Sigmoid colon (tissue), 4 donors: ENCODE data around the gene MT4.
A peak's percentile ranks its signal among the peaks of the same experiment; 100 is the strongest.

Experiments
- EP300 ChIP-seq, 4 donors: sonication (generic); formaldehyde crosslinking; IDR thresholded peaks; one replicate each; pipeline ENCODE4 v1.6.1; 2017; ENCODE audit warnings: antibody characterized with exemption in 4 of 4
- POLR2A ChIP-seq, 2 donors: fragments of 450-650 bp; IDR thresholded peaks; one replicate each; pipeline ENCODE4 v1.6.1; 2016; ENCODE audit warnings: antibody characterized with exemption in 2 of 2, mild to moderate bottlenecking in 2 of 2, moderate library complexity in 2 of 2
- POLR2AphosphoS5 ChIP-seq, 4 donors: sonication (generic); formaldehyde crosslinking; IDR thresholded peaks; one replicate each; pipeline ENCODE4 v1.6.1; 2017; ENCODE audit warnings: antibody characterized with exemption in 4 of 4
- TF ChIP-seq, protein P1 (sequence below), 4 experiments: fragments of 450-650 bp in 3 of 4; fragments of 200-600 bp in 1 of 4; IDR thresholded peaks; one replicate each; pipeline ENCODE4 v1.5.1; 2016 to 2019; ENCODE audit warnings: antibody characterized with exemption in 4 of 4, mild to moderate bottlenecking in 3 of 4, moderate library complexity in 2 of 4

DNA sequence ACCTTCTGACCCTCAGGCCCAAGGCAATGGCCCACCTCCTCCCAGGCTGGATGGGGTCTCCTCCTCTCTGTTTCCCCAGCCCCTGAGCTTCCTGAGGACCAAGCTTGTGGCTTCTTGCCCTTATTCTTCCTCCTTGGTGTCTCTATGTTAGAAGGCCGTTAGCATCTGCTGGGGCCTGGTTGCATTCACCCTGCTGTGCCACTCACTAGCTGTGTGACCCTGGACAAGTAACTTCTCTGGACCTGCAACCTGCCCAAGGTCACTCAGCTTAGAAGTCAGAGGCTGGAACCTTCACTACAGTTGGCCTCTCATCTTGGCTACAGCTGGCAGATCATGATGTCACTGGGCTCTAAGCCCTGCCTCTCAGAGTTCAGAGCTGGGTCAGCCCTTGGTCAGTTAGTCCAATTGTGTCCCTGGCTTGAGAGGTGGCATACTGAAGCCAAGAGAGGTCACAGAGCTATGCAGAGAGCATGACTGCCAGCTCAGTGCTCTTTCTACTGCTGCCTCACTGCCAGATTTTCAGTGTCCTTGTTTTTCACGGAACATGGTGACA, 46.5 kb downstream of the MT4 start:
- TF ChIP-seq, protein P1, sequence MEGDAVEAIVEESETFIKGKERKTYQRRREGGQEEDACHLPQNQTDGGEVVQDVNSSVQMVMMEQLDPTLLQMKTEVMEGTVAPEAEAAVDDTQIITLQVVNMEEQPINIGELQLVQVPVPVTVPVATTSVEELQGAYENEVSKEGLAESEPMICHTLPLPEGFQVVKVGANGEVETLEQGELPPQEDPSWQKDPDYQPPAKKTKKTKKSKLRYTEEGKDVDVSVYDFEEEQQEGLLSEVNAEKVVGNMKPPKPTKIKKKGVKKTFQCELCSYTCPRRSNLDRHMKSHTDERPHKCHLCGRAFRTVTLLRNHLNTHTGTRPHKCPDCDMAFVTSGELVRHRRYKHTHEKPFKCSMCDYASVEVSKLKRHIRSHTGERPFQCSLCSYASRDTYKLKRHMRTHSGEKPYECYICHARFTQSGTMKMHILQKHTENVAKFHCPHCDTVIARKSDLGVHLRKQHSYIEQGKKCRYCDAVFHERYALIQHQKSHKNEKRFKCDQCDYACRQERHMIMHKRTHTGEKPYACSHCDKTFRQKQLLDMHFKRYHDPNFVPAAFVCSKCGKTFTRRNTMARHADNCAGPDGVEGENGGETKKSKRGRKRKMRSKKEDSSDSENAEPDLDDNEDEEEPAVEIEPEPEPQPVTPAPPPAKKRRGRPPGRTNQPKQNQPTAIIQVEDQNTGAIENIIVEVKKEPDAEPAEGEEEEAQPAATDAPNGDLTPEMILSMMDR (IDR thresholded peaks at IDR 0.05) = no peak
- TF ChIP-seq POLR2AphosphoS5 (IDR thresholded peaks at IDR 0.05) (peak in 3 of 4 donors; percentile 36 to 51 (median 48)), EP300 (IDR thresholded peaks at IDR 0.05) (peak in 1 of 4 donors; percentile 44), POLR2A (IDR thresholded peaks at IDR 0.05) (no peak)
